HEK293T (cell line): ENCODE results near the gene DENND6A.

Experiments
- CTCF ChIA-PET: fragments of 350-600 bp; formaldehyde crosslinking; extraction: SDS; loops from one replicate; lab custom pipeline; 2021; ENCODE audit warnings: antibody characterized with exemption, inconsistent platforms; lab: Yijun Ruan, JAX
- POLR2A ChIA-PET: fragments of 350-600 bp; formaldehyde crosslinking; extraction: SDS; loops from one replicate; lab custom pipeline; 2020; ENCODE audit warnings: antibody characterized with exemption, inconsistent platforms; lab: Yijun Ruan, JAX
- DNase-seq: peaks from one replicate; pipeline ENCODE4 v3.0.0; 2012; ENCODE audit warnings: mixed read lengths; ENCODE audit errors: extremely low spot score
- ARNT ChIP-seq: fragments of 450-650 bp; IDR thresholded peaks from 2 replicates; pipeline ENCODE4 v1.6.1; 2017; ENCODE audit warnings: mild to moderate bottlenecking
- BHLHE40 ChIP-seq: fragments of 450-650 bp; IDR thresholded peaks from 2 replicates; pipeline ENCODE4 v1.6.1; 2016; ENCODE audit warnings: mild to moderate bottlenecking, moderate library complexity, borderline replicate concordance
- CTBP1 ChIP-seq: fragments of 450-650 bp; IDR thresholded peaks from 2 replicates; pipeline ENCODE4 v1.6.1; 2016; ENCODE audit warnings: borderline replicate concordance
- ELF4 ChIP-seq: fragments of 450-650 bp; IDR thresholded peaks from 2 replicates; pipeline ENCODE4 v1.6.1; 2017; ENCODE audit warnings: antibody characterized with exemption
- FOXA1 ChIP-seq: fragments of 450-650 bp; IDR thresholded peaks from 2 replicates; pipeline ENCODE4 v1.6.1; 2016; ENCODE audit warnings: mild to moderate bottlenecking
- FOXK2 ChIP-seq: fragments of 450-650 bp; IDR thresholded peaks from 2 replicates; pipeline ENCODE4 v1.6.1; 2016; ENCODE audit warnings: mild to moderate bottlenecking
- FOXM1 ChIP-seq: fragments of 450-650 bp; IDR thresholded peaks from 2 replicates; pipeline ENCODE4 v1.6.1; 2017; ENCODE audit warnings: mild to moderate bottlenecking, borderline replicate concordance
- HDGF ChIP-seq: fragments of 450-650 bp; IDR thresholded peaks from 2 replicates; pipeline ENCODE4 v1.6.1; 2017; ENCODE audit warnings: antibody characterized with exemption, borderline replicate concordance
- L3MBTL2 ChIP-seq: fragments of 450-650 bp; conservative IDR thresholded peaks from 2 replicates; pipeline ENCODE4 v1.6.1; 2016; ENCODE audit warnings: mild to moderate bottlenecking
- LEF1 ChIP-seq: fragments of 450-650 bp; IDR thresholded peaks from 2 replicates; pipeline ENCODE4 v1.6.1; 2017; ENCODE audit warnings: mild to moderate bottlenecking, borderline replicate concordance
- NFRKB ChIP-seq: fragments of 450-650 bp; IDR thresholded peaks from 2 replicates; pipeline ENCODE4 v1.6.1; 2016; ENCODE audit warnings: mild to moderate bottlenecking, moderate library complexity
- PKNOX1 ChIP-seq: fragments of 450-650 bp; IDR thresholded peaks from 2 replicates; pipeline ENCODE4 v1.6.1; 2016
- SP1 ChIP-seq: fragments of 450-650 bp; IDR thresholded peaks from 2 replicates; pipeline ENCODE4 v1.6.1; 2017
- SUZ12 ChIP-seq: fragments of 450-650 bp; IDR thresholded peaks from 2 replicates; pipeline ENCODE4 v1.6.1; 2016; ENCODE audit warnings: mild to moderate bottlenecking
- TARDBP ChIP-seq: fragments of 450-650 bp; IDR thresholded peaks from 2 replicates; pipeline ENCODE4 v1.6.1; 2016
- ZNF384 ChIP-seq: fragments of 450-650 bp; IDR thresholded peaks from 2 replicates; pipeline ENCODE4 v1.6.1; 2016

The DENND6A gene

GRCh38 chr3:57735405-57735804 lies 42.5 kb upstream of the DENND6A start:
- no peak for DNase-seq
- POLR2A ChIA-PET: no interaction called here
- CTCF ChIA-PET: no interaction called here
- TF ChIP-seq TARDBP (no peak), CTBP1 (no peak), HDGF (no peak), PKNOX1 (no peak), NFRKB (no peak), BHLHE40 (no peak), ELF4 (no peak), FOXK2 (no peak), FOXA1 (no peak), SUZ12 (no peak), SP1 (no peak), L3MBTL2 (no peak), ARNT (no peak), FOXM1 (no peak), ZNF384 (no peak), LEF1 (no peak)

GRCh38 chr3:57733790-57734189 lies 40.9 kb upstream of the DENND6A start:
- ChIA-PET POLR2A (no interaction called here), CTCF (no interaction called here)
- no peak for DNase-seq
- TF ChIP-seq ARNT: no peak
- TF ChIP-seq BHLHE40: no peak
- TF ChIP-seq PKNOX1: no peak
- no peak for TF ChIP-seq CTBP1

GRCh38 chr3:57731311-57731710 lies 38.4 kb upstream of the DENND6A start:
- DNase-seq: no peak
- POLR2A ChIA-PET: no interaction called here

GRCh38 chr3:57730682-57731081 lies 37.8 kb upstream of the DENND6A start:
- no peak for TF ChIP-seq BHLHE40
- no peak for TF ChIP-seq ARNT
- no peak for TF ChIP-seq ELF4
- no peak for TF ChIP-seq FOXM1
- no peak for TF ChIP-seq SP1
- TF ChIP-seq TARDBP: no peak
- TF ChIP-seq ZNF384: no peak
- TF ChIP-seq PKNOX1: no peak
- TF ChIP-seq L3MBTL2: no peak
- TF ChIP-seq FOXK2: no peak
- no peak for TF ChIP-seq LEF1
- TF ChIP-seq NFRKB: no peak
- no peak for TF ChIP-seq FOXA1
- no peak for TF ChIP-seq CTBP1
- TF ChIP-seq SUZ12: no peak
- no peak for TF ChIP-seq HDGF
- ChIA-PET CTCF (no interaction called here), POLR2A (no interaction called here)
- no peak for DNase-seq

More at GRCh38 chr3:57731311-57731710, 38.4 kb upstream of the DENND6A start:
- CTCF ChIA-PET: no interaction called here
- no peak for TF ChIP-seq PKNOX1
- no peak for TF ChIP-seq NFRKB
- no peak for TF ChIP-seq HDGF
- no peak for TF ChIP-seq FOXA1
- TF ChIP-seq SP1: no peak
- no peak for TF ChIP-seq FOXK2
- TF ChIP-seq ELF4: no peak
- TF ChIP-seq LEF1: no peak
- TF ChIP-seq FOXM1: no peak
- no peak for TF ChIP-seq L3MBTL2
- TF ChIP-seq CTBP1: no peak
- no peak for TF ChIP-seq SUZ12
- TF ChIP-seq TARDBP: no peak
- TF ChIP-seq ZNF384: no peak
- no peak for TF ChIP-seq BHLHE40
- no peak for TF ChIP-seq ARNT

- ChIA-PET POLR2A (no interaction called here), CTCF (interaction anchor here (0.6 kb wide), 1 partner anchor 438 kb away, joined by 5 read pairs; no protein-coding TSS in a partner anchor)
- TF ChIP-seq SP1: no peak
- TF ChIP-seq LEF1: no peak
- no peak for TF ChIP-seq PKNOX1
- DNase-seq: no peak
Measured at GRCh38 chr3:57729334-57730045, 36.6 kb upstream of the DENND6A start.
